AG08396 (cell line): ENCODE results near the gene ADORA1.
A peak's percentile ranks its signal among the peaks of the same experiment; 100 is the strongest.

Experiments used
- DNase-seq: peaks from one replicate; pipeline ENCODE4 v3.0.0; 2012; ENCODE audit warnings: low spot score, mixed read lengths

ADORA1 gene

GRCh38 chr1:203095061-203095690 lies 32.4 kb upstream of the ADORA1 start:
- DNase-seq = no peak

DNA sequence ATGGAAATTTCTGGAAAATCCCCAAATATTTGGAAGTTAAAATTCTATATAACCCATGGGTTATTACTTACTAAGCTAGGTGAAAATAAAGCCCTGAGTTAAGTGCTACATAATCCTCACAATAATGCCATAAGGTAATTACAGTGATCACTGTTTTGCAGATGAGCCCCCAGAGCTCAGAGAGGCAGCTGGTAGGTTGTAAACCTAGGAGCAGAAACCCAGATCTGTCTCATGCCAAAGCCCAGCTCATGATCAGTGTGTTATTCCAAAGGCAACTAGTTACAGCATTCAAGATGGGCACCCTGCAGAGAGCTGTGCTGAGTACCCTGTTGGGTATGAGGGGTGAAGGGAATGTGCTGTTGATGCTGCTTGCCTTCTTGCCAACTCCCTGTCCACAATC lies 31.0 kb upstream of the ADORA1 start:
- no peak for DNase-seq

DNA sequence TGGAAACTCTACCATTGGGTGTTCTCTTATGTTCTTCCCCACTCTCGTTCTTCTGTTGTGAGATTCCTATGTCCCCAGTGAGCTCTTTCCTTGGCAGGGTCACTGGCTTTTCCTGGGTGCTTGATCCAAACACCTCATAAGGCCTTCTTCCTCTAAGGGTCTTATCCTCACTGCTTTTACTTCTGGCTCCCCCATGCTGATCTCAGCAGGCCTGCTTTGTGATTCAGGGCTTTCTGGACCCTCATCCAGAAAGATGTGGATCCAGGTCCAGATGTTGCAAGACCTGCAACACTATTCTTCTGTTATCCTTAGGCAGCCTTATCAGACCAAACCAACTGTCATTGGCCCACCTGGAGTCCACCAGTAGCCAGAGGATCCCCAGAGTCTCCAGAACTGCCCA lies 30.5 kb upstream of the ADORA1 start:
- DNase-seq = no peak

- no peak for DNase-seq
These were observed 29.1 kb upstream of the ADORA1 start for GRCh38 chr1:203098445-203098844.

DNA sequence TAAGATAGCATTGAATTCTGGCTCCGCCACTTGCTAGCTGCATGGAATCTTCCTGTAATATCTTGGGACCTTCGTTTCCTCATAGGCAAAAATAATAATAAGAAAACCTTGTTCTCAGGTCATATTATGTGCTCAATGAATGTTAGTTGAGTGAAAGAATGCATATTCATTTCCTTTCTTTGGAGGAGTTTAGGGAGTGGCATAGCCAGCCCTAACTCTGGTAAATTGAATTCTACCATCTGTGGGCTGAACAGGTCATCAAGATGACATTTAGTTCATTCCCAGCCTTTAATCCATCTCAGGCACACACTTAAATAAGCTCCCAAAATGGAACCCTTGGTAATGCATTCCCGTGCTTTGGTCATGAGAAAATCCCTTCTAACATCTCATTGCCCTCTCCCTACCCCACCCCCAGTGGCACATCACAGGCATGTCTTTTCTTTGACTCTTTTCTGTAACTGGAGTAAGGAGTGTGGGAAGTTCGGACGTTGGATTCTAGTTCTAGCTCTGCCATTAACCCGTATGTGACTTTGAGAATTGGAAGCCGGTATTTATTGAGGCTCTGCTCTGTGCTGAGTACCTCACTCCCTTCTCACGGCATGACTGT lies 28.5 kb upstream of the ADORA1 start:
- DNase-seq = no peak

GRCh38 chr1:203099805-203100515 lies 27.6 kb upstream of the ADORA1 start:
- no peak for DNase-seq

DNA sequence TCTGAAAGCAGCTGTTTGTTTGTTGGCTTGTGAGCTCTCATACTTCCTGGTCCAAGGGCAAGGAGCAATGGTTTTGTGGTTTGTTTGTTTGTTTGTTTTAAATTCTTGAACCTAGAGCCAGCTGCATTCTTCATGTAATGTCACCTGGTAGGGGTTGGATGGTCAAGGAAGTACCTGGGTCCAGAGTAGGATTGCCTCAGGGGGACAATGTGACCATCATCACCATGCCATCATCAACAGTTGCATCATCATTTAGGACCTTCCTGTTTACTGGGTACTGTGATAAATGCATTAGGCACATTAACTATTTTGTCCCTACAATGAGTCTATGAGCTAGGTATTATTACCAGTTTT lies 27.0 kb upstream of the ADORA1 start:
- DNase-seq = no peak

DNA sequence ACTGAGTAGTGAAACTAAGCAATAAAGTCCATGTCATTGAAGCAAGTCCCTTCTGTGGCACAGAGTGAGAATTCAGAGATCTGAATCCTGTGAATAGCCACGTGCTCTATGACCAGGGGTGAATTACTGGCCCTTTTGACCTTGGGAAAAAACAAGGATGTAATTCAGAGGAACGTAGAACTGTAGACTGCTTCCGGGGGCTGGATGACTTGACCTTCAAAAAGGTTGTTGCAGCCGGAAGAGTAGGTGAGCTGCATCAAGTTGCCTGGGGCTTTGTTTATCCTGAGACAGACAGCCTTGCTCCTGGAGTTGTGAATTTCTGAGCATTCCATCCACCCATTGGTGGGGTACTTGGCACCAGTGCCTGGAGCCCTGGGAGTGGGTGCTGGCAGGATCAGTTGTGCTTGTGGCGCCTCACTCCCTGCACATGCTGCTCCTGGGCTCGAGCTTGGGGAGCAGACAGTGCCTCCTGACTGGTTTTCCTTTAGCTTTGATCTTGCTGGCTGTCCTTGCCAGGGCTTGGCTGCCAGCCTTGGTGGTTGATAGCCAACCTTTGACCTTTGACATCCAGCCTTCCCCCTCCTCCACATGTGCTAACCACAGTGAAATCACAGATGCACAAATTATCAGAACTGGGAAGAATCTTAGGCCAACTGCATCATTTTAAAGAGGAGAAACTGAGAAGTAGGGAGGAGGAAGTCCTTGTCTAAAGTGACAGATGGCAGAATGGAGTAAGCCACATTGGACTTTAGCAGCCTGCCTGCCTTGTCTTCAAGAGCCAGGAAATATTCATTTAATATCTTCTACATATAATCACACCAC lies 25.5 kb upstream of the ADORA1 start:
- DNase-seq = no peak

- DNase-seq = no peak
These were observed 24.3 kb upstream of the ADORA1 start for GRCh38 chr1:203103216-203103615.

GRCh38 chr1:203103829-203104495 lies 23.6 kb upstream of the ADORA1 start:
- no peak for DNase-seq

- no peak for DNase-seq
These were observed 22.6 kb upstream of the ADORA1 start for GRCh38 chr1:203104789-203105390.

DNA sequence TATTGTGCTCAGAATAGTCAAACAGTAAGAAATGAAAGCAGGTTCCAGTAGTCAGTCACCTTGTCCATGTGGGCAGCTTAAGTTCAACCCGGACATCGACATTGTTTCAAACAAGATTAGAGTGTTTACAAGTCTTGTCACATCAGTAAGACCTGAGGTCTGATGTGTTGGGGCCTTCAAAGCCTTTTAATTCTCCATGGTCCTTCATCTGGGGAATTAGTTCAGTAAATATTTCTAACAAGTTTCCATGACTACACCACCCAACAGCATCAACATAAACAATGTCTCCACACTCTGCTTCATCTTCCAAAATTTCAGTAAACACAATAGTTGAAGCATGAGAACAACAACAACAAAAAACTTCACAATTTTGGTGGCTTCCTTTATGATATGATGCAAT lies 15.1 kb upstream of the ADORA1 start:
- DNase-seq = no peak

GRCh38 chr1:203113308-203113707 lies 14.2 kb upstream of the ADORA1 start:
- DNase-seq = no peak

DNA sequence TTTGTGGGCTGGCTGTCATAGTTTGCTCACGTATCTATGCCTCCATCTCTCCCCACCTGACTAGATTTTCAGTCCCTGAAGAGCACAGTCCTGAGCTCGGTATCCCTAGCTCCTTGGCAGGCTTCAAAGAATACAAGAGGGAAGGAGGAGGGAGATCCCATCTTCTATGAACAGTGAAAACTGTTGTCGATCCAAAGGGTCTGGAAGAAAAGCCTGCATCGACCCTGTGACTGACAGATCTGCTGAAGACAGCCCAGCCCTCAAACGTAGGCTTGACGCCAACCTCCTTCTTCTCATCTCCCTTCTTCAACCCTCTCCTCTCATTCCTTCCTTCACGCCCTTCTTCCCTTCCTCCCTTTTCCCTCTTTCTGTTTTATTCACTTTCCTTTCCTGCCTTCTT lies 13.3 kb upstream of the ADORA1 start:
- no peak for DNase-seq

GRCh38 chr1:203116091-203116820 lies 11.3 kb upstream of the ADORA1 start:
- no peak for DNase-seq

GRCh38 chr1:203117611-203118575 lies 9.6 kb upstream of the ADORA1 start:
- peak; percentile 91 for DNase-seq

DNA sequence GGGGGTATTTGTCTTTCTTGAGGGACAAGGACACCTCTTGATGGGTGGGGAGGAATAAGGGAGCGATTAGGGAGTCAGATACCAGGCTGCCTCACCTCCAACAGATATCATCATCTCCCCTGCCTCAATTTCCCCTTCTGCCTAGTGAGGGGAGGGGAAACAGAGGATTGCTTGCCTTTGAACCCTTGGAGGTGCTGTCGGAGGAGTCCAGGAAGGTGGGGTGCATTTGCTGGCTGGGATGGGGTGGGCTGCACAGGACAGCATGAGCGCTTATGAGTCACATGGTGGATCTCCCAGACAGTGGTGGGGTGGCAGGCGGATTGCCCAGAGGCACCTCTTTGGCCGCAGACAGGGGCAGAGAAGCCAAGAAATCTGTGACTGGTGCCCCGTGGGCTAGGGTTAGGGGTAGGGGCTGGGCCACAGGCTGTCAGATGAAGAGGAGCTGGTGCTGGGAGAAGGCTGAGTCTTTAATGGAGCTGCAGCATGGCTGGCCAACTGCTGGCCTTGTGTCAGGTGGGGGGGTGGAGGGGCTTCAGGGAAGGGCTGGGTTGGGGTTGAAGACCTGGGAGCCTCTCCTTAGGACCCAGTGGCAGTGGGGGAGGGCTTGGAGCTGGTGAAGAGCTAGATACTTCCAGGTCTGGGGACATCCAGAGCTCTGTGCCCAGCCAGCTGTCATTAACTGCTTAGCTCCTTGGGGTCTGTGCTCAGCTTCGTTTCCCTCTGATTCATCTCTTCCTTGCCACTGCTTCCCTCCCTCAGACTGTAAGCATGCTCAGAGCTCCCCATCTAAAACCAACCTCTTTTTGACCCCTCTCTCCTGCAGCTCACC lies 7.0 kb upstream of the ADORA1 start:
- DNase-seq = no peak

- no peak for DNase-seq
These were observed 6.1 kb upstream of the ADORA1 start for GRCh38 chr1:203121186-203122015.
